H1 (cell line): ENCODE measurements around the gene PIMREG. TPM values are rescaled to one million over a fixed set of nuclear protein-coding genes. Genes with fewer than 3 reads are reported as not detected.

ENCODE experiments used
- CTCF ChIA-PET: fragments of 300-600 bp; sonication (Branson Sonifier 250); formaldehyde crosslinking; loops from one replicate; lab custom pipeline; 2021; ENCODE audit not compliant: partially characterized antibody; lab: Charles Lee
- POLR2A ChIA-PET: fragments of 300-600 bp; sonication (Branson Sonifier 250); formaldehyde crosslinking; loops from one replicate; lab custom pipeline; 2021; ENCODE audit warnings: inconsistent platforms; ENCODE audit not compliant: partially characterized antibody; lab: Charles Lee
- DNase-seq, 2 experiments: peaks; one replicate each; pipeline versions ENCODE4 v3.0.0 to v3.0.0-alpha.2; 2010 to 2022; ENCODE audit warnings: low spot score in 2 of 2, low read depth in 1 of 2, mixed read lengths in 1 of 2
- FAIRE-seq: peaks from 2 replicates; lab custom pipeline; 2011; peaks lifted over from hg19 to GRCh38; lab: Jason Lieb, UNC
- H2AFZ ChIP-seq: 2 replicates; pipeline ENCODE4 v1.8.1; 2012; ENCODE audit warnings: low read length, inconsistent platforms
- H2AK5ac ChIP-seq: 2 replicates; pipeline ENCODE4 v1.6.1; 2013; ENCODE audit warnings: low read depth, low read length
- H2BK120ac ChIP-seq: replicated peaks from 2 replicates; pipeline ENCODE3; 2013; ENCODE audit warnings: low read depth, low read length, inconsistent platforms
- H2BK12ac ChIP-seq: 2 replicates; pipeline ENCODE4 v1.6.1; 2013; ENCODE audit warnings: low read depth, low read length
- H2BK15ac ChIP-seq: 2 replicates; pipeline ENCODE4 v1.6.1; 2013; ENCODE audit warnings: low read length
- H2BK20ac ChIP-seq: 2 replicates; pipeline ENCODE4 v1.6.1; 2013; ENCODE audit warnings: low read length
- H2BK5ac ChIP-seq: 2 replicates; pipeline ENCODE4 v1.6.1; 2013; ENCODE audit warnings: low read depth, low read length
- H3K14ac ChIP-seq: 2 replicates; pipeline ENCODE4 v1.6.1; 2013; ENCODE audit warnings: inconsistent platforms; ENCODE audit not compliant: insufficient read length
- H3K18ac ChIP-seq: 2 replicates; pipeline ENCODE4 v1.6.1; 2013; ENCODE audit warnings: low read length; ENCODE audit errors: extremely low read depth
- H3K23ac ChIP-seq: 2 replicates; pipeline ENCODE4 v1.6.1; 2013; ENCODE audit warnings: inconsistent platforms; ENCODE audit not compliant: insufficient read length
- H3K23me2 ChIP-seq: 2 replicates; pipeline ENCODE4 v1.6.1; 2013; ENCODE audit warnings: low read depth, low read length
- H3K27ac ChIP-seq: 2 replicates; pipeline ENCODE4 v1.6.1; 2011; ENCODE audit warnings: low read depth, low read length, inconsistent platforms
- H3K27me3 ChIP-seq, 4 experiments: replicated peaks in 1 of 4; 1 replicate in 1 of 4; 2 replicates in 3 of 4; pipeline versions ENCODE4 v1.6.1 to v1.8.1; 2011 to 2013; ENCODE audit warnings: low read length in 3 of 4, mild to moderate bottlenecking in 3 of 4, inconsistent platforms in 2 of 4, mixed read lengths in 2 of 4, moderate library complexity in 1 of 4; ENCODE audit not compliant: control insufficient read depth in 3 of 4, insufficient read depth in 3 of 4; ENCODE audit errors: extremely low read depth in 1 of 4
- H3K36me3 ChIP-seq, 4 experiments: 2 replicates each; pipeline versions ENCODE4 v1.6.1 to v1.8.1; 2011 to 2013; ENCODE audit warnings: mild to moderate bottlenecking in 4 of 4, low read length in 3 of 4, moderate library complexity in 2 of 4, control low read depth in 1 of 4, inconsistent platforms in 1 of 4; ENCODE audit not compliant: insufficient read depth in 4 of 4, control insufficient read depth in 2 of 4
- H3K4ac ChIP-seq: replicated peaks from 2 replicates; pipeline ENCODE3; 2013; ENCODE audit warnings: low read length, low read depth, mixed read lengths, inconsistent platforms; ENCODE audit not compliant: insufficient read length
- H3K4me1 ChIP-seq, 4 experiments: replicated peaks in 1 of 4; 1 replicate in 1 of 4; 2 replicates in 3 of 4; pipeline versions ENCODE4 v1.6.1 to v1.8.1; 2011 to 2013; ENCODE audit warnings: low read length in 3 of 4, inconsistent platforms in 2 of 4, mixed read lengths in 1 of 4; ENCODE audit not compliant: insufficient read depth in 4 of 4, control insufficient read depth in 3 of 4
- H3K4me2 ChIP-seq, 2 experiments: 2 replicates each; pipeline versions ENCODE4 v1.6.1 to v1.8.1; 2011 to 2013; ENCODE audit warnings: low read depth in 2 of 2, low read length in 2 of 2, control low read depth in 1 of 2, inconsistent platforms in 1 of 2, mild to moderate bottlenecking in 1 of 2; ENCODE audit not compliant: insufficient read depth in 1 of 2
- H3K4me3 ChIP-seq, 4 experiments: fragments of 200-600, 300-600 bp in 1 of 4; sonication (generic), shearing (Covaris generic), sonication (Bioruptor Twin) in 1 of 4; 2 replicates each; pipeline versions ENCODE4 v1.5.1 to v1.8.1; 2011 to 2016; ENCODE audit warnings: low read length in 4 of 4, low read depth in 3 of 4, control low read depth in 2 of 4, inconsistent platforms in 2 of 4, mild to moderate bottlenecking in 2 of 4, mixed read lengths in 1 of 4, moderate library complexity in 1 of 4; ENCODE audit not compliant: insufficient read depth in 2 of 4; ENCODE audit errors: extremely low read depth in 1 of 4
- H3K56ac ChIP-seq: replicated peaks from 2 replicates; pipeline ENCODE3; 2013; ENCODE audit warnings: low read depth, mild to moderate bottlenecking, mixed read lengths, low read length, inconsistent platforms; ENCODE audit not compliant: insufficient read length
- H3K79me1 ChIP-seq: 2 replicates; pipeline ENCODE4 v1.6.1; 2013; ENCODE audit warnings: low read depth, low read length, control low read depth
- H3K79me2 ChIP-seq, 2 experiments: 2 replicates each; pipeline versions ENCODE4 v1.6.1 to v1.8.1; 2012 to 2013; ENCODE audit warnings: low read length in 2 of 2, mild to moderate bottlenecking in 2 of 2, inconsistent platforms in 1 of 2; ENCODE audit not compliant: insufficient read depth in 2 of 2, control insufficient read depth in 1 of 2
- H3K9ac ChIP-seq, 4 experiments: replicated peaks in 1 of 4; 1 replicate in 1 of 4; 2 replicates in 3 of 4; pipeline versions ENCODE4 v1.6.1 to v1.8.1; 2011 to 2013; ENCODE audit warnings: low read depth in 3 of 4, low read length in 3 of 4, control low read depth in 2 of 4, mild to moderate bottlenecking in 2 of 4, moderate library complexity in 2 of 4, inconsistent platforms in 1 of 4; ENCODE audit errors: extremely low read depth in 1 of 4
- H3K9me3 ChIP-seq, 2 experiments: 2 replicates each; pipeline versions ENCODE4 v1.6.1 to v1.8.1; 2012 to 2013; ENCODE audit warnings: mild to moderate bottlenecking in 2 of 2, moderate library complexity in 2 of 2, control low read depth in 1 of 2, inconsistent platforms in 1 of 2, low read depth in 1 of 2, low read length in 1 of 2, mixed read lengths in 1 of 2; ENCODE audit not compliant: insufficient read depth in 2 of 2
- H4K20me1 ChIP-seq, 2 experiments: replicated peaks in 1 of 2; 2 replicates each; pipeline versions ENCODE3 to v1.8.1; 2011 to 2013; ENCODE audit warnings: inconsistent platforms in 2 of 2, low read length in 2 of 2, mild to moderate bottlenecking in 1 of 2; ENCODE audit not compliant: insufficient read depth in 2 of 2, control insufficient read depth in 1 of 2
- H4K5ac ChIP-seq: 2 replicates; pipeline ENCODE4 v1.6.1; 2013; ENCODE audit warnings: low read length, low read depth, mixed read lengths, inconsistent platforms; ENCODE audit not compliant: insufficient read length
- H4K8ac ChIP-seq: 2 replicates; pipeline ENCODE4 v1.8.0; 2013; ENCODE audit warnings: mild to moderate bottlenecking, moderate library complexity, low read length, inconsistent platforms; ENCODE audit not compliant: insufficient read depth; ENCODE audit errors: extremely low read depth
- H4K91ac ChIP-seq: replicated peaks from 2 replicates; pipeline ENCODE3; 2013; ENCODE audit warnings: low read length, mixed read lengths, inconsistent platforms; ENCODE audit not compliant: insufficient read length
- BCL11A ChIP-seq, 2 experiments: IDR thresholded peaks; one replicate each; pipeline ENCODE4 v1.6.1; 2011; ENCODE audit warnings: low read depth in 2 of 2, low read length in 2 of 2, mild to moderate bottlenecking in 2 of 2
- HDAC6 ChIP-seq: IDR thresholded peaks from one replicate; pipeline ENCODE4 v1.7.1; 2012; ENCODE audit warnings: low read depth, mild to moderate bottlenecking, inconsistent platforms, low read length, moderate library complexity
- KDM1A ChIP-seq: fragments of 200-600, 300-600 bp; sonication (generic); IDR thresholded peaks from 2 replicates; pipeline ENCODE4 v1.7.1; 2016; ENCODE audit warnings: mild to moderate bottlenecking, low read length, borderline replicate concordance
- NANOG ChIP-seq: IDR thresholded peaks from 2 replicates; pipeline ENCODE4 v1.6.1; 2011; ENCODE audit warnings: low read length, low read depth, mild to moderate bottlenecking, inconsistent platforms; ENCODE audit not compliant: insufficient read depth, poor library complexity, severe bottlenecking
- SIN3A ChIP-seq, 2 experiments: IDR thresholded peaks in 1 of 2; conservative IDR thresholded peaks in 1 of 2; 2 replicates each; pipeline ENCODE4 v1.6.1; 2011 to 2012; ENCODE audit warnings: low read length in 2 of 2, improper control_type of control experiment in 1 of 2, low read depth in 1 of 2, mild to moderate bottlenecking in 1 of 2
- WGBS, 2 experiments: shearing (Covaris generic) in 1 of 2; methylation state at CpG; one replicate each; pipeline versions ENCODE4 v1.1.6 to v1.1.7; 2013 to 2015; ENCODE audit warnings: low lambda C conversion rate in 2 of 2, mixed read lengths in 2 of 2, inconsistent platforms in 1 of 2, low coverage in 1 of 2, missing lambda C conversion rate in 1 of 2; ENCODE audit not compliant: insufficient replicate concordance in 2 of 2, insufficient coverage in 1 of 2, insufficient read length in 1 of 2; ENCODE audit errors: extremely low coverage in 1 of 2, missing lambda C conversion rate in 1 of 2; 5-methylcytosine and 5-hydroxymethylcytosine counted together
- polyA plus RNA-seq, 7 experiments: library from polyadenylated mRNA; depleted of rRNA in 3 of 7; stranded (reverse) in 5 of 7; unstranded in 2 of 7; fragments of >200 nt in 5 of 7; fragments of 200-250 nt in 2 of 7; gene quantifications; 1 replicate in 5 of 7; 2 replicates in 1 of 7; 4 replicates in 1 of 7; pipeline versions ENCODE4 v1.2.1 to v1.2.3, GENCODE V29; 2011 to 2013; ENCODE audit warnings: missing spikeins in 2 of 7, mixed read lengths in 2 of 7
- total RNA-seq: library from RNA; stranded (reverse); fragmentation: NEBNext Ultra II Directional; extraction: Animal tissue kit (Norgen Biotek cat#: 25700); gene quantifications from 2 replicates; pipeline ENCODE4 v1.2.1, GENCODE V29; 2021
- TF ChIP-seq, protein P1 (sequence below): IDR thresholded peaks from 2 replicates; pipeline ENCODE4 v1.6.1; 2011; ENCODE audit warnings: low read depth, mild to moderate bottlenecking, low read length; ENCODE audit not compliant: insufficient read depth

Gene PIMREG
- total and polyA plus RNA-seq, 2 of the 8 experiments (the other 6 are each of a cell fraction or from before 2014, with no cell fraction given): 133 to 148 TPM

DNA sequence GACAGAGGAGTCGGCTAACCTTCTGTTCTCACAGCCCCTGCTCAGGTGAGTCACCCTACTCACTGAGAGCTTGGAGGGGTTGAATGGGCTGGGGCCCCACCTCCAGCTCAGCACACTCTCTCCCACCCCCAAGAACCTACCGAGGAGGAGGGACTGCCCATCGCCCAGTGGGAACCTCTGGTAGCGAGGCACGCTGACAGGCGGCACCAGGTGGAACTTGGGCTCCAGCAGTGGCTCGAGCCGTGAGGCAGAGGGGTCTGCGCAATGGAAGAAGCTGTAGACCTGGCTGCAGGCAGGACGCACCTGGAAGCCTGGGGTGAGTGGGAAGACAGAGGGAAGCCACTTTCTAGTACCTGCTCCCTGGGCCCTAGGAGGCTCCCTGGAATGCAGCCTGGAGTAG, 28.3 kb downstream of the PIMREG start:
- Histone ChIP-seq H3K4me2 (no peak overlapping the region), H2BK15ac (0 out of 2 replicates have a peak overlapping the region, but pooled peaks have one; percentile 77), H2AK5ac (no peak overlapping the region), H2AFZ (no peak overlapping the region), H4K91ac (peak overlapping the region; percentile 69), H2BK120ac (no peak overlapping the region), H3K56ac (no peak overlapping the region), H2BK5ac (peak overlapping the region; percentile 48; the same call in 1 of the 2 replicates), H4K20me1 (no peaks in the 10 kb centered on the region), H3K23me2 (no peaks in the 10 kb centered on the region), H3K9me3 (no peaks in the 10 kb centered on the region), H4K5ac (no peak overlapping the region), H3K27me3 (no peaks in the 10 kb centered on the region), H3K14ac (no peak overlapping the region), H3K23ac (no peak overlapping the region), H3K18ac (peak overlapping the region; percentile 60; the same call in 1 of the 2 replicates), H3K4me1 (peaks cover 0 to 13% (median 8%) of the 10 kb centered on the region in 4 experiments; a peak in 4 of 7 replicates), H3K9ac (no peak overlapping the region), H2BK12ac (peak overlapping the region; percentile 72; the same call in 1 of the 2 replicates), H3K36me3 (no peaks in the 10 kb centered on the region), H3K79me1 (no peaks in the 10 kb centered on the region), H3K79me2 (no peaks in the 10 kb centered on the region), H3K4ac (no peak overlapping the region), H3K4me3 (no peak overlapping the region), H2BK20ac (peak overlapping the region; percentile 48; the same call in 1 of the 2 replicates), H4K8ac (0 out of 2 replicates have a peak overlapping the region, but pooled peaks have one; percentile 69), H3K27ac (no peak overlapping the region)
- FAIRE-seq (no peak), DNase-seq (no peak)
- WGBS, 2 experiments: 88% methylated on average over 10 of the region's 10 CpGs; no CpG with 5 or more reads in 1 of the 2 experiments
- POLR2A ChIA-PET: interaction anchor here (0.5 to 2.0 kb wide), 8 partner anchors 9 to 170 kb away, joined by 3 to 10 read pairs (median 3); no protein-coding TSS in a partner anchor
- CTCF ChIA-PET: interaction anchor here (0.5 to 6.4 kb wide), 43 partner anchors 11 to 1621 kb away, joined by 3 to 68 read pairs (median 4); no protein-coding TSS in a partner anchor
- TF ChIP-seq KDM1A (no peak), SIN3A (conservative IDR thresholded peaks at IDR 0.05 in 1 of 2, IDR thresholded peaks at IDR 0.05 in 1 of 2; ENCODE audit: low read depth in 1 of 2, low read length in 2 of 2) (no peak), BCL11A (IDR thresholded peaks at IDR 0.05; ENCODE audit: low read depth in 2 of 2, low read length in 2 of 2) (no peak), HDAC6 (no peak), NANOG (no peak)
- TF ChIP-seq, protein P1, sequence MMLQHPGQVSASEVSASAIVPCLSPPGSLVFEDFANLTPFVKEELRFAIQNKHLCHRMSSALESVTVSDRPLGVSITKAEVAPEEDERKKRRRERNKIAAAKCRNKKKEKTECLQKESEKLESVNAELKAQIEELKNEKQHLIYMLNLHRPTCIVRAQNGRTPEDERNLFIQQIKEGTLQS: no peak
